Aorta (tissue), 5 donors: ENCODE results near the gene PITX3. TPM values are rescaled to one million over a fixed set of nuclear protein-coding genes. Genes with fewer than 3 reads are reported as not detected.

ENCODE experiments used
- ATAC-seq: fragments of 200-7000 bp; cut with Tn5 transposase; one replicate; pipeline ENCODE4 v1.9.1; 2022; ENCODE audit warnings: moderate library complexity; ENCODE audit not compliant: low FRiP score
- DNase-seq, 2 donors: peaks; one replicate each; pipeline ENCODE4 v3.0.0-alpha.2; 2020
- H3K27ac ChIP-seq, 2 donors: one replicate each; pipeline ENCODE4 v1.5.1; 2013; ENCODE audit warnings: low read length in 2 of 2, mild to moderate bottlenecking in 2 of 2, moderate library complexity in 2 of 2, control low read depth in 1 of 2, inconsistent platforms in 1 of 2, low read depth in 1 of 2
- H3K27me3 ChIP-seq, 2 donors: one replicate each; pipeline ENCODE4 v1.6.1; 2013; ENCODE audit warnings: control low read depth in 1 of 2, low read length in 1 of 2, mild to moderate bottlenecking in 1 of 2, moderate library complexity in 1 of 2; ENCODE audit not compliant: insufficient read depth in 2 of 2, control insufficient read depth in 1 of 2
- H3K36me3 ChIP-seq, 2 donors: one replicate each; pipeline ENCODE4 v1.6.1; 2013; ENCODE audit warnings: control low read depth in 1 of 2, low read length in 1 of 2, mild to moderate bottlenecking in 1 of 2; ENCODE audit not compliant: insufficient read depth in 2 of 2, control insufficient read depth in 1 of 2
- H3K4me1 ChIP-seq, 2 donors: one replicate each; pipeline ENCODE4 v1.6.1; 2013; ENCODE audit warnings: low read length in 2 of 2, control low read depth in 1 of 2, mild to moderate bottlenecking in 1 of 2, moderate library complexity in 1 of 2; ENCODE audit not compliant: insufficient read depth in 2 of 2, control insufficient read depth in 1 of 2
- H3K4me3 ChIP-seq, 2 donors: one replicate each; pipeline ENCODE4 v1.5.1; 2013; ENCODE audit warnings: low read length in 2 of 2, control low read depth in 1 of 2, mild to moderate bottlenecking in 1 of 2
- H3K9me3 ChIP-seq: one replicate; pipeline ENCODE4 v1.6.1; 2013; ENCODE audit warnings: mild to moderate bottlenecking, low read length; ENCODE audit not compliant: control insufficient read depth
- whole genome bisulfite sequencing, 2 donors: extraction: QIAGEN DNeasy Blood & Tissue Kit; methylation state at CpG; one replicate each; pipeline ENCODE4 v1.1.7; 2013; 5-methylcytosine and 5-hydroxymethylcytosine counted together
- intact Hi-C, 2 donors: fragments of 100-400 bp; cut with DNase I; formaldehyde crosslinking; loops; one replicate each; pipeline versions ENCODE4 v1.14.2 to v1.15.0; 2022
- polyA plus RNA-seq, 2 donors: library from polyadenylated mRNA; stranded (reverse); fragments of 200-250 nt; gene quantifications; one replicate each; pipeline ENCODE4 v1.2.3, GENCODE V29; 2013
- total RNA-seq, 2 donors: library from RNA; stranded (reverse); fragmentation: NEBNext Ultra II Directional; extraction: Animal tissue kit (Norgen Biotek cat#: 25700); gene quantifications; one replicate each; pipeline ENCODE4 v1.2.1, GENCODE V29; 2021
- donor health status: healthy with polysubstance abuse.
- donor health status: Bipolar disorder and iron deficiency.
- donor health status: DM: no; HTN: no; CAD: no.
- donor health status: DM: no; HTN: no; CAD: no.
- donor health status: DM: yes; HTN: yes; CAD: no.

Gene PITX3
- total and polyA plus RNA-seq, 4 donors: 0.13 TPM; not detected in 3

GRCh38 chr10:102235598-102235920 lies 5.8 kb downstream of the PITX3 start:
- Histone ChIP-seq H3K4me1 (no peaks in the 10 kb centered on the region), H3K27ac (no peak overlapping the region), H3K36me3 (no peaks in the 10 kb centered on the region), H3K27me3 (no peaks in the 10 kb centered on the region), H3K4me3 (no peak overlapping the region), H3K9me3 (no peaks in the 10 kb centered on the region)
- ATAC-seq: no peak
- intact Hi-C loops: no loop called here
- DNase-seq: no peak
- 87 to 97% methylated on average over 1 of the region's 1 CpG for WGBS, 2 donors

- intact Hi-C loops: no loop called here
- ATAC-seq: no peak
- Histone ChIP-seq H3K27me3 (no peaks in the 10 kb centered on the region), H3K9me3 (no peaks in the 10 kb centered on the region), H3K4me3 (no peak overlapping the region), H3K4me1 (no peaks in the 10 kb centered on the region), H3K36me3 (no peaks in the 10 kb centered on the region), H3K27ac (no peak overlapping the region)
- 79 to 80% methylated on average over 11 to 12 of the region's 12 CpGs for WGBS, 2 donors
- DNase-seq: no peak
These were observed 6.3 kb downstream of the PITX3 start for GRCh38 chr10:102234888-102235597.

- no peaks in the 10 kb centered on the region for H3K36me3 ChIP-seq
- no peak overlapping the region for H3K27ac ChIP-seq
- 84 to 93% methylated on average over 1 of the region's 1 CpG for WGBS, 2 donors
- ATAC-seq (no peak), DNase-seq (no peak)
- intact Hi-C loops: no loop called here
- no peaks in the 10 kb centered on the region for H3K27me3 ChIP-seq
- no peaks in the 10 kb centered on the region for H3K4me1 ChIP-seq
- no peaks in the 10 kb centered on the region for H3K9me3 ChIP-seq
- H3K4me3 ChIP-seq: no peak overlapping the region
These were observed 7.3 kb downstream of the PITX3 start for GRCh38 chr10:102233997-102234396.

- intact Hi-C loops: no loop called here
- Histone ChIP-seq H3K9me3 (no peaks in the 10 kb centered on the region), H3K36me3 (no peaks in the 10 kb centered on the region), H3K4me3 (no peak overlapping the region), H3K27me3 (no peaks in the 10 kb centered on the region), H3K27ac (no peak overlapping the region), H3K4me1 (no peaks in the 10 kb centered on the region)
- WGBS, 2 donors: 19 to 21% methylated on average over 70 to 76 of the region's 76 CpGs
- DNase-seq (peak; percentile 56 to 81), ATAC-seq (peak; percentile 45)
These were observed 9.7 kb downstream of the PITX3 start for GRCh38 chr10:102231357-102232318.

GRCh38 chr10:102230861-102231356 lies 10.4 kb downstream of the PITX3 start:
- WGBS, 2 donors: 1 to 2% methylated on average over 52 of the region's 52 CpGs
- Histone ChIP-seq H3K4me3 (peak overlapping the region; percentile 9 to 13), H3K4me1 (no peaks in the 10 kb centered on the region), H3K27me3 (no peaks in the 10 kb centered on the region), H3K36me3 (no peaks in the 10 kb centered on the region), H3K27ac (no peak overlapping the region), H3K9me3 (no peaks in the 10 kb centered on the region)
- ATAC-seq (peak; percentile 3), DNase-seq (peak; percentile 50 to 84)
- intact Hi-C loops: no loop called here

GRCh38 chr10:102230264-102230860 lies 10.9 kb downstream of the PITX3 start:
- WGBS, 2 donors: 0 to 1% methylated on average over 34 to 50 of the region's 50 CpGs
- no peaks in the 10 kb centered on the region for H3K4me1 ChIP-seq
- intact Hi-C loops: no loop called here
- no peaks in the 10 kb centered on the region for H3K9me3 ChIP-seq
- peak; percentile 68 to 87 for DNase-seq
- no peaks in the 10 kb centered on the region for H3K27me3 ChIP-seq
- no peaks in the 10 kb centered on the region for H3K36me3 ChIP-seq
- peak overlapping the region; percentile 5 to 9 for H3K4me3 ChIP-seq
- H3K27ac ChIP-seq: no peak overlapping the region
- peak; percentile 45 for ATAC-seq

GRCh38 chr10:102229810-102230263 lies 11.5 kb downstream of the PITX3 start:
- Histone ChIP-seq H3K27ac (no peak overlapping the region), H3K27me3 (no peaks in the 10 kb centered on the region), H3K36me3 (no peaks in the 10 kb centered on the region), H3K9me3 (no peaks in the 10 kb centered on the region), H3K4me1 (no peaks in the 10 kb centered on the region), H3K4me3 (peak overlapping the region in 1 of 2 donors; percentile 5)
- peak; percentile 86 to 95 for DNase-seq
- ATAC-seq: peak; percentile 85
- intact Hi-C loops: loop anchor here (1.0 to 5.0 kb wide), 6 partner anchors 63 to 171 kb away; partner anchors contain the start of gene NFKB2 (in 1 of the 2)
- 0 to 1% methylated on average over 24 of the region's 24 CpGs for WGBS, 2 donors

GRCh38 chr10:102227050-102227449 lies 14.3 kb downstream of the PITX3 start:
- H3K27me3 ChIP-seq: no peaks in the 10 kb centered on the region
- 66 to 69% methylated on average over 8 of the region's 8 CpGs for WGBS, 2 donors

More at GRCh38 chr10:102227050-102227449, 14.3 kb downstream of the PITX3 start:
- Histone ChIP-seq H3K27ac (no peak overlapping the region), H3K4me1 (no peaks in the 10 kb centered on the region), H3K4me3 (no peak overlapping the region), H3K36me3 (no peaks in the 10 kb centered on the region), H3K9me3 (no peaks in the 10 kb centered on the region)
- intact Hi-C loops: loop anchor here (5.0 kb wide), 2 partner anchors 60 to 170 kb away; partner anchors contain the start of gene NFKB2 (in 1 of the 2)
- DNase-seq (no peak), ATAC-seq (no peak)
